Esophagus squamous epithelium (tissue), 5 donors: Measurements from ENCODE around the gene NT5C3B. TPM values are rescaled to one million over a fixed set of nuclear protein-coding genes. Genes with fewer than 3 reads are reported as not detected.

ENCODE experiments used
- DNase-seq: peaks from one replicate; lab custom pipeline; 2025; lab: John Stamatoyannopoulos, UW
- H3K27ac ChIP-seq, 4 donors: fragments of 200-600 bp; sonication (generic); one replicate each; pipeline ENCODE4 v1.5.1; 2016 to 2019; ENCODE audit warnings: mild to moderate bottlenecking in 1 of 4
- H3K27me3 ChIP-seq, 4 donors: fragments of 200-600 bp; sonication (generic); 1 replicate in 3 of 4; 2 replicates in 1 of 4; pipeline versions ENCODE4 v1.5.1 to v1.6.0; 2017 to 2021; ENCODE audit warnings: antibody characterized with exemption in 1 of 4
- H3K36me3 ChIP-seq, 3 donors: fragments of 200-600 bp; sonication (generic); one replicate each; pipeline ENCODE4 v1.5.1; 2016 to 2019
- H3K4me1 ChIP-seq, 3 donors: fragments of 200-600 bp; sonication (generic); one replicate each; pipeline ENCODE4 v1.5.1; 2017 to 2019
- H3K4me3 ChIP-seq, 4 donors: fragments of 200-600 bp; sonication (generic); 1 replicate in 3 of 4; 2 replicates in 1 of 4; pipeline ENCODE4 v1.5.1; 2016 to 2019; ENCODE audit warnings: mild to moderate bottlenecking in 2 of 4, moderate library complexity in 1 of 4
- H3K9me3 ChIP-seq, 3 donors: fragments of 200-600 bp; sonication (generic); one replicate each; pipeline ENCODE4 v1.5.1; 2016 to 2019
- POLR2A ChIP-seq, 4 donors: fragments of 450-650 bp; IDR thresholded peaks; one replicate each; pipeline ENCODE4 v1.6.1; 2017; ENCODE audit warnings: antibody characterized with exemption in 4 of 4, mild to moderate bottlenecking in 4 of 4, moderate library complexity in 3 of 4
- WGBS, 2 donors: methylation state at CpG; one replicate each; pipeline ENCODE4 v1.1.5; 2018; 5-methylcytosine and 5-hydroxymethylcytosine counted together
- intact Hi-C: fragments of 100-400 bp; cut with DNase I; formaldehyde crosslinking; loops from one replicate; pipeline ENCODE4 v1.15.0; 2022
- total RNA-seq, 4 donors: library from RNA; depleted of rRNA; stranded (reverse); fragments of >200 nt; gene quantifications; one replicate each; pipeline ENCODE4 v1.1.0, GENCODE V29; 2016
- TF ChIP-seq, protein P1 (sequence below), 6 experiments: fragments of 450-650 bp in 4 of 6; fragments of 200-600 bp in 2 of 6; sonication (generic) in 2 of 6; IDR thresholded peaks; one replicate each; pipeline ENCODE4 v1.5.1; 2016 to 2019; ENCODE audit warnings: antibody characterized with exemption in 6 of 6, mild to moderate bottlenecking in 4 of 6, moderate library complexity in 4 of 6
- donor health status: DM: yes; HTN: yes; CAD: no.

NT5C3B gene
- total RNA-seq, 4 donors from 2014 or later = 23.8 to 45.4 (median 30.5) TPM

DNA sequence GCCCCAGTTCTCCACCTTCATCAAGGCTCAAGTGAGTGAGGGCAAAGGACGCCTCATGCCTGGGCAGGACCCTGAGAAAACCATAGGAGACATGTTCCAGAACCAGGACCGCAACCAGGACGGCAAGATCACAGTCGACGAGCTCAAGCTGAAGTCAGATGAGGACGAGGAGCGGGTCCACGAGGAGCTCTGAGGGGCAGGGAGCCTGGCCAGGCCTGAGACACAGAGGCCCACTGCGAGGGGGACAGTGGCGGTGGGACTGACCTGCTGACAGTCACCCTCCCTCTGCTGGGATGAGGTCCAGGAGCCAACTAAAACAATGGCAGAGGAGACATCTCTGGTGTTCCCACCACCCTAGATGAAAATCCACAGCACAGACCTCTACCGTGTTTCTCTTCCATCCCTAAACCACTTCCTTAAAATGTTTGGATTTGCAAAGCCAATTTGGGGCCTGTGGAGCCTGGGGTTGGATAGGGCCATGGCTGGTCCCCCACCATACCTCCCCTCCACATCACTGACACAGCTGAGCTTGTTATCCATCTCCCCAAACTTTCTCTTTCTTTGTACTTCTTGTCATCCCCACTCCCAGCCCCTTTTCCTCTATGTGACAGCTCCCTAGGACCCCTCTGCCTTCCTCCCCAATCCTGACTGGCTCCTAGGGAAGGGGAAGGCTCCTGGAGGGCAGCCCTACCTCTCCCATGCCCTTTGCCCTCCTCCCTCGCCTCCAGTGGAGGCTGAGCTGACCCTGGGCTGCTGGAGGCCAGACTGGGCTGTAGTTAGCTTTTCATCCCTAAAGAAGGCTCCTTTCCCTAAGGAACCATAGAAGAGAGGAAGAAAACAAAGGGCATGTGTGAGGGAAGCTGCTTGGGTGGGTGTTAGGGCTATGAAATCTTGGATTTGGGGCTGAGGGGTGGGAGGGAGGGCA is 13.6 kb downstream of the NT5C3B start:
- peaks cover 0 to 31% (median 0%) of the 10 kb centered on the region in 3 donors for H3K36me3 ChIP-seq
- no peak overlapping the region for H3K4me3 ChIP-seq
- H3K27ac ChIP-seq = no peak overlapping the region
- H3K27me3 ChIP-seq = peaks cover 0 to 15% (median 0%) of the 10 kb centered on the region in 4 donors
- no peak for DNase-seq
- H3K9me3 ChIP-seq = no peaks in the 10 kb centered on the region
- TF ChIP-seq, protein P1, sequence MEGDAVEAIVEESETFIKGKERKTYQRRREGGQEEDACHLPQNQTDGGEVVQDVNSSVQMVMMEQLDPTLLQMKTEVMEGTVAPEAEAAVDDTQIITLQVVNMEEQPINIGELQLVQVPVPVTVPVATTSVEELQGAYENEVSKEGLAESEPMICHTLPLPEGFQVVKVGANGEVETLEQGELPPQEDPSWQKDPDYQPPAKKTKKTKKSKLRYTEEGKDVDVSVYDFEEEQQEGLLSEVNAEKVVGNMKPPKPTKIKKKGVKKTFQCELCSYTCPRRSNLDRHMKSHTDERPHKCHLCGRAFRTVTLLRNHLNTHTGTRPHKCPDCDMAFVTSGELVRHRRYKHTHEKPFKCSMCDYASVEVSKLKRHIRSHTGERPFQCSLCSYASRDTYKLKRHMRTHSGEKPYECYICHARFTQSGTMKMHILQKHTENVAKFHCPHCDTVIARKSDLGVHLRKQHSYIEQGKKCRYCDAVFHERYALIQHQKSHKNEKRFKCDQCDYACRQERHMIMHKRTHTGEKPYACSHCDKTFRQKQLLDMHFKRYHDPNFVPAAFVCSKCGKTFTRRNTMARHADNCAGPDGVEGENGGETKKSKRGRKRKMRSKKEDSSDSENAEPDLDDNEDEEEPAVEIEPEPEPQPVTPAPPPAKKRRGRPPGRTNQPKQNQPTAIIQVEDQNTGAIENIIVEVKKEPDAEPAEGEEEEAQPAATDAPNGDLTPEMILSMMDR (IDR thresholded peaks at IDR 0.05) = no peak
- TF ChIP-seq POLR2A (IDR thresholded peaks at IDR 0.05) = no peak
- WGBS, 2 donors = 79 to 82% methylated on average over 10 of the region's 12 CpGs
- intact Hi-C loops = no loop called here
- H3K4me1 ChIP-seq = no peaks in the 10 kb centered on the region

DNA sequence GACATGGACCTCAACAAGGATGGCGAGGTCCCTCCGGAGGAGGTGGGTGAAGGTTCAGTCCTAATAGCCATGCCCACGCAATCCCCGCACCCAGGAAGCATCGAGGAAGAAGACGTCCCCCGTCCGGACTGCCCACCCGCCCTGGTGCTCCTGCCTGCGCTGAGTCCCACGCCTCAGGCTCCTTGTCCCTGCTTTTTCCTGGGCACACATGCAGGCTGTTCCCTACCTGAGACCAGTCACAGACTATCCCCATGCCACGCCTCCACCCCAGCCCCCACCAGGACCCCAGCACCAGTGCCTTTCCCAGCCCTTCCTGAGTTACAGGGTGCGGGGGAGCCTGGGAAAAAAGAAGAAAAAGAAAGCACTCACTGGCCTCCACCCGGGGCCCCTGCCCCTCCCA is 14.3 kb downstream of the NT5C3B start:
- Histone ChIP-seq H3K27ac (no peak overlapping the region), H3K36me3 (peaks cover 0 to 24% (median 0%) of the 10 kb centered on the region in 3 donors), H3K4me1 (no peaks in the 10 kb centered on the region), H3K27me3 (peaks cover 0 to 15% (median 0%) of the 10 kb centered on the region in 4 donors), H3K9me3 (no peaks in the 10 kb centered on the region), H3K4me3 (no peak overlapping the region)
- TF ChIP-seq, protein P1 (IDR thresholded peaks at IDR 0.05) = no peak
- TF ChIP-seq POLR2A (IDR thresholded peaks at IDR 0.05) = no peak
- no peak for DNase-seq
- intact Hi-C loops = no loop called here
- WGBS, 2 donors = 84% methylated on average over 7 to 9 of the region's 14 CpGs

DNA sequence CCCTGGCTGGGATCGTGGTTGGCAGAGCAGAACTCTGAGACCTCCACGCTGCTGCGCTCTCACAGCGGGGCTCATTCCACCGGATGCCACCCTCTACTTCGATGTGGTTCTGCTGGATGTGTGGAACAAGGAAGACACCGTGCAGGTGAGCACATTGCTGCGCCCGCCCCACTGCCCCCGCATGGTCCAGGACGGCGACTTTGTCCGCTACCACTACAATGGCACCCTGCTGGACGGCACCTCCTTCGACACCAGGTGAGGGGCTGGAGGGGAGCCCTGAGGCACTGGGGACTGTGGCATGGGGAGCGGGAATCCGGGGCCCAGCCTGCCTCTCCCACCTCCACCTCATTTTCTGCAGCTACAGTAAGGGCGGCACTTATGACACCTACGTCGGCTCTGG is 18.0 kb downstream of the NT5C3B start:
- intact Hi-C loops = no loop called here
- 92 to 98% methylated on average over 9 to 16 of the region's 20 CpGs for WGBS, 2 donors

DNA sequence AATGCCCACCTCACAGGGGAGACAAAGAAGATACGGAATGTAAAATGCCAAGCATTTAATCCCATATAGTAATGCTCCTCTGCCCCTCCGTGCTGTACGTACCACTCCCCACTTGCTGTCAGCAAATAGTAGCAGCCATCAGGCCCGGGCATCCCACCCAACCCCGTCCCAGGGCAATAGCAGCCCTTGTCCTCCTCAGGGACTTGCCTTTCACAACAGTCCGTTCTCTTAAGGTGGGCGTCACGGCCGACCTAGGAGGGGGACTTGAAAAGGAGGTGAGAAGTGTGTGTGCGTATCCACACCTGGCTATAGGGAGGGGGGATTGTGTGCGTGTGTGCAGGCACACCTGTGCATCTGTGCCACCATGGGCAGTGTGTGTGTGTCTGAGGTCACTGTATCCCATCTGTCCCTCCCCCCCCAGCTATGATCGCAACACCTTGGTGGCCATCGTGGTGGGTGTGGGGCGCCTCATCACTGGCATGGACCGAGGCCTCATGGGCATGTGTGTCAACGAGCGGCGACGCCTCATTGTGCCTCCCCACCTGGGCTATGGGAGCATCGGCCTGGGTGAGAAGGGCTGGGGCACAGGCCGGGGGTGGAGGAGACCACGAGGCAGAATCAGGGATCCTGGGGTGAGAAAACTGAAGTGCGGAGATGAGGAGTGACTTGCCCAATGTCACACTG is 19.3 kb downstream of the NT5C3B start:
- no peak for TF ChIP-seq POLR2A (IDR thresholded peaks at IDR 0.05)
- TF ChIP-seq, protein P1 (IDR thresholded peaks at IDR 0.05) = no peak
- DNase-seq = no peak
- H3K27ac ChIP-seq = no peak overlapping the region
- intact Hi-C loops = no loop called here
- peaks cover 0 to 35% (median 0%) of the 10 kb centered on the region in 4 donors for H3K27me3 ChIP-seq
- H3K36me3 ChIP-seq = no peaks in the 10 kb centered on the region
- no peak overlapping the region for H3K4me3 ChIP-seq
- no peaks in the 10 kb centered on the region for H3K9me3 ChIP-seq
- peaks cover 7 to 23% (median 12%) of the 10 kb centered on the region in 3 donors for H3K4me1 ChIP-seq
- WGBS, 2 donors = 87 to 89% methylated on average over 12 to 14 of the region's 23 CpGs

More for the DNA sequence above, 18.0 kb downstream of the NT5C3B start:
- DNase-seq = no peak
- TF ChIP-seq, protein P1 (IDR thresholded peaks at IDR 0.05) = no peak
- TF ChIP-seq POLR2A (IDR thresholded peaks at IDR 0.05) = no peak
- H3K9me3 ChIP-seq = no peaks in the 10 kb centered on the region
- H3K4me3 ChIP-seq = no peak overlapping the region
- H3K4me1 ChIP-seq = peaks cover under 1 to 10% (median 3%) of the 10 kb centered on the region in 3 donors
- H3K27ac ChIP-seq = no peak overlapping the region
- peaks cover 0 to 23% (median 0%) of the 10 kb centered on the region in 4 donors for H3K27me3 ChIP-seq
- no peaks in the 10 kb centered on the region for H3K36me3 ChIP-seq
